Calu3 (cell line): ENCODE results near the gene KRTAP4-12. TPM values are rescaled to one million over a fixed set of nuclear protein-coding genes. Genes with fewer than 3 reads are reported as not detected.
"Not testable (repeated sequence)": the region's sequence is repeated elsewhere in the genome, so short reads cannot be mapped to it uniquely, and the experiment has no call there.

Experiments used
- BruUV-seq: library from RNA; stranded (reverse); fragments of 400-500 nt; replicated peaks from 2 replicates; lab custom pipeline; 2021; lab: Mats Ljungman, UMichigan
- CTCF ChIA-PET: fragments of 300-600 bp; sonication (Branson Sonifier 250); formaldehyde crosslinking; loops from one replicate; lab custom pipeline; 2022; ENCODE audit warnings: antibody characterized with exemption; lab: Charles Lee
- DNase-seq: peaks from one replicate; pipeline ENCODE4 v3.0.0; 2022
- H3K27ac Mint-ChIP-seq: one replicate; pipeline ENCODE4 v1.8.0; 2022; ENCODE audit warnings: mixed read lengths; ENCODE audit not compliant: unreplicated experiment
- H3K27me3 Mint-ChIP-seq: one replicate; pipeline ENCODE4 v1.8.0; 2022; ENCODE audit warnings: mixed read lengths; ENCODE audit not compliant: unreplicated experiment
- H3K36me3 Mint-ChIP-seq: one replicate; pipeline ENCODE4 v1.8.0; 2022; ENCODE audit warnings: mild to moderate bottlenecking, moderate library complexity, mixed read lengths; ENCODE audit not compliant: insufficient read depth, unreplicated experiment
- H3K4me1 Mint-ChIP-seq: one replicate; pipeline ENCODE4 v1.8.0; 2022; ENCODE audit warnings: mild to moderate bottlenecking, low read depth, mixed read lengths; ENCODE audit not compliant: unreplicated experiment
- H3K4me3 Mint-ChIP-seq: one replicate; pipeline ENCODE4 v1.8.0; 2022; ENCODE audit warnings: mild to moderate bottlenecking, low read depth, moderate library complexity, mixed read lengths; ENCODE audit not compliant: unreplicated experiment
- H3K9me3 Mint-ChIP-seq: one replicate; pipeline ENCODE4 v1.8.0; 2022; ENCODE audit warnings: low read depth, mixed read lengths; ENCODE audit not compliant: unreplicated experiment
- CTCF ChIP-seq: fragments of 200-600 bp; IDR thresholded peaks from one replicate; pipeline ENCODE4 v1.8.0; 2022; ENCODE audit warnings: antibody characterized with exemption; ENCODE audit not compliant: unreplicated experiment
- intact Hi-C: fragments of 100-400 bp; cut with micrococcal nuclease; formaldehyde crosslinking; loops from one replicate; pipeline ENCODE4 v1.10.0; 2022; ENCODE audit not compliant: unreplicated experiment
- total RNA-seq: library from RNA; stranded (reverse); gene quantifications from 2 replicates; pipeline ENCODE4 v1.2.3, GENCODE V29; 2022

Gene KRTAP4-12
- total RNA-seq, 1 experiment from 2014 or later = not detected

- H3K4me3 Mint-ChIP-seq = no peak overlapping the region
- CTCF ChIA-PET = interaction anchor here (0.5 to 1.5 kb wide), 9 partner anchors 9 to 992 kb away, joined by 3 to 8 read pairs (median 3); partner anchors contain the start of genes CASC3 and KRTAP4-6
- H3K27ac Mint-ChIP-seq = peak overlapping the region; percentile 57
These were observed 8.0 kb upstream of the KRTAP4-12 start for GRCh38 chr17:41131979-41132378.

GRCh38 chr17:41127371-41127770, 3.4 kb upstream of the KRTAP4-12 start:
- no peaks in the 10 kb centered on the region for H3K36me3 Mint-ChIP-seq
- peaks cover 4% of the 10 kb centered on the region for H3K9me3 Mint-ChIP-seq
- no peak overlapping the region for H3K4me3 Mint-ChIP-seq
- BruUV-seq = no TSS peak
- DNase-seq = no peak
- peaks cover 37% of the 10 kb centered on the region for H3K4me1 Mint-ChIP-seq
- CTCF ChIA-PET = no interaction called here
- no peaks in the 10 kb centered on the region for H3K27me3 Mint-ChIP-seq
- H3K27ac Mint-ChIP-seq = no peak overlapping the region
- intact Hi-C loops = no loop called here
- no peak for TF ChIP-seq CTCF

More at GRCh38 chr17:41131979-41132378, 8.0 kb upstream of the KRTAP4-12 start:
- Mint-ChIP-seq H3K4me1 (peaks cover 44% of the 10 kb centered on the region), H3K36me3 (no peaks in the 10 kb centered on the region), H3K27me3 (no peaks in the 10 kb centered on the region), H3K9me3 (peaks cover 4% of the 10 kb centered on the region)
- no TSS peak for BruUV-seq
- no peak for DNase-seq
- no peak for TF ChIP-seq CTCF
- intact Hi-C loops = loop anchor here (5.0 kb wide), 1 partner anchor 175 kb away; no protein-coding TSS in a partner anchor

GRCh38 chr17:41126412-41126811, 2.4 kb upstream of the KRTAP4-12 start:
- H3K4me1 Mint-ChIP-seq = peaks cover 27% of the 10 kb centered on the region
- no peak overlapping the region for H3K4me3 Mint-ChIP-seq
- no peak overlapping the region for H3K27ac Mint-ChIP-seq
- DNase-seq = no peak
- intact Hi-C loops = no loop called here
- BruUV-seq = no TSS peak
- H3K9me3 Mint-ChIP-seq = peaks cover 6% of the 10 kb centered on the region
- CTCF ChIA-PET = interaction anchor here (0.6 kb wide), 1 partner anchor 38 kb away, joined by 3 read pairs; no protein-coding TSS in a partner anchor
- TF ChIP-seq CTCF = no peak
- H3K27me3 Mint-ChIP-seq = no peaks in the 10 kb centered on the region
- no peaks in the 10 kb centered on the region for H3K36me3 Mint-ChIP-seq

DNA sequence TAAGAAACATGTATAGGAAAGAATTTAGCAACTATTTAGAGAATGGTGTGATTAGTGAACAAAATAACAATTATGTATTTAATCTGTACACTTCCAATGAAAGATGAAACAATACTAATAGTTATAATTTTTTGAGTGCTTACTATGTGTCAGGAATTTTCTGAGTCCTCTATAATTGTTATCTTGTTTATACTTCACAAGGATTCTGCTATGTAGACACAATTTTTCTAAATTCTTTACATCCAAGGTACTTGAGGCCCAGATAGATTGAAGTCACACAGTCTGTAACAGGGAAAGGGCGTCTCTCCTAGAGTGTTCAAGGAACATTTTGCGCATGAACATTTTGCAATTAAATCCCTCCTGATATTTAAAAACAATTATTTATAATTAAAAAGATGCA, 1.1 kb upstream of the KRTAP4-12 start:
- Mint-ChIP-seq H3K9me3 (peaks cover 6% of the 10 kb centered on the region), H3K4me3 (no peak overlapping the region), H3K27ac (no peak overlapping the region), H3K27me3 (no peaks in the 10 kb centered on the region), H3K4me1 (peaks cover 14% of the 10 kb centered on the region), H3K36me3 (no peaks in the 10 kb centered on the region)
- CTCF ChIA-PET = interaction anchor here (0.6 kb wide), 1 partner anchor 176 kb away, joined by 4 read pairs; no protein-coding TSS in a partner anchor
- no peak for TF ChIP-seq CTCF
- intact Hi-C loops = no loop called here
- DNase-seq = no peak
- no TSS peak for BruUV-seq

- H3K4me3 Mint-ChIP-seq = not testable (repeated sequence)
These were observed 541 bp downstream of the KRTAP4-12 start for GRCh38 chr17:41123292-41123990.

More at GRCh38 chr17:41123292-41123990, 541 bp downstream of the KRTAP4-12 start:
- H3K9me3 Mint-ChIP-seq, intact Hi-C loops, H3K36me3 Mint-ChIP-seq, H3K27me3 Mint-ChIP-seq, BruUV-seq, DNase-seq, H3K27ac Mint-ChIP-seq: not testable (repeated sequence)
- peaks cover 14% of the 10 kb centered on the region for H3K4me1 Mint-ChIP-seq
- CTCF ChIA-PET = interaction anchor here (0.8 kb wide), 1 partner anchor 445 kb away, joined by 3 read pairs; no protein-coding TSS in a partner anchor
